ENCODE data around the gene FBXW2. TPM values are rescaled to one million over a fixed set of nuclear protein-coding genes. Genes with fewer than 3 reads are reported as not detected.

Gene FBXW2
- total RNA-seq, 2 experiments from 2014 or later: 30.0 to 69.0 TPM

DNA sequence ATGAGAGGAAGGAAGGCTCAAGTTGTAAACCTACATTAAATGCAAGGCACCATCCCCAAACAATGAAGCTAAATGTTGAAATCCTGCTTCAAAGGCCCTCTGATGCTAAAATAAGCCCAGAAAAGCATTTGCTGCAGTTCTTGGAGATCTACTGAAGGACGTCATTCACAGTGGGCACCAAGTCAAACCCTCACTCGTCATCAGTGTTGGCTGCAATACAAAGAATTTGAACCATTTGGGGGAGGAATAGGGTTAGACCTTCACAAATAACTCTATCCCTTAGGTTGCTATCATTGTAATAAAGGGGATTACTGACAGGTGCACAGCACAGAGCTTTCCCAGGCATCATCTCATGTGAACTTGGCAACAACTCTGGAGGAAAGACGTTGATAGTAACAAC, 69.7 kb downstream of the FBXW2 start:
- ChIA-PET POLR2A (no interaction called here), CTCF (ENCODE audit: unreplicated experiment) (no interaction called here)
- TF ChIP-seq, protein P1, sequence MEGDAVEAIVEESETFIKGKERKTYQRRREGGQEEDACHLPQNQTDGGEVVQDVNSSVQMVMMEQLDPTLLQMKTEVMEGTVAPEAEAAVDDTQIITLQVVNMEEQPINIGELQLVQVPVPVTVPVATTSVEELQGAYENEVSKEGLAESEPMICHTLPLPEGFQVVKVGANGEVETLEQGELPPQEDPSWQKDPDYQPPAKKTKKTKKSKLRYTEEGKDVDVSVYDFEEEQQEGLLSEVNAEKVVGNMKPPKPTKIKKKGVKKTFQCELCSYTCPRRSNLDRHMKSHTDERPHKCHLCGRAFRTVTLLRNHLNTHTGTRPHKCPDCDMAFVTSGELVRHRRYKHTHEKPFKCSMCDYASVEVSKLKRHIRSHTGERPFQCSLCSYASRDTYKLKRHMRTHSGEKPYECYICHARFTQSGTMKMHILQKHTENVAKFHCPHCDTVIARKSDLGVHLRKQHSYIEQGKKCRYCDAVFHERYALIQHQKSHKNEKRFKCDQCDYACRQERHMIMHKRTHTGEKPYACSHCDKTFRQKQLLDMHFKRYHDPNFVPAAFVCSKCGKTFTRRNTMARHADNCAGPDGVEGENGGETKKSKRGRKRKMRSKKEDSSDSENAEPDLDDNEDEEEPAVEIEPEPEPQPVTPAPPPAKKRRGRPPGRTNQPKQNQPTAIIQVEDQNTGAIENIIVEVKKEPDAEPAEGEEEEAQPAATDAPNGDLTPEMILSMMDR (conservative IDR thresholded peaks at IDR 0.05; ENCODE audit: low read length): no peak
- no peak for TF ChIP-seq EZH2phosphoT487 (IDR thresholded peaks at IDR 0.05; ENCODE audit: borderline replicate concordance, low read depth, low read length)
- Histone ChIP-seq H3K9me3 (ENCODE audit: low read length) (no peaks in the 10 kb centered on the region), H2AFZ (ENCODE audit: low read length) (no peak overlapping the region), H4K20me1 (ENCODE audit: insufficient read depth, low read length) (no peaks in the 10 kb centered on the region), H3K27ac (ENCODE audit: low read depth, low read length, poor library complexity, severe bottlenecking) (no peak overlapping the region), H3K9me2 (ENCODE audit: insufficient read depth, low read length) (no peaks in the 10 kb centered on the region), H3K36me3 (ENCODE audit: insufficient read depth, low read length) (no peaks in the 10 kb centered on the region), H3K79me2 (ENCODE audit: insufficient read depth, low read depth, low read length) (no peaks in the 10 kb centered on the region), H3K4me1 (ENCODE audit: insufficient read depth, low read length, poor library complexity, severe bottlenecking) (no peaks in the 10 kb centered on the region), H3K4me2 (ENCODE audit: low read length) (no peak overlapping the region), H3K4me3 (ENCODE audit: low read depth, low read length, poor library complexity, severe bottlenecking) (no peak overlapping the region)
- DNase-seq (ENCODE audit: low spot score): no peak
- no TSS peak for BruUV-seq (replicated peaks)
- intact Hi-C loops (cut with micrococcal nuclease; ENCODE audit: unreplicated experiment): no loop called here

DNA sequence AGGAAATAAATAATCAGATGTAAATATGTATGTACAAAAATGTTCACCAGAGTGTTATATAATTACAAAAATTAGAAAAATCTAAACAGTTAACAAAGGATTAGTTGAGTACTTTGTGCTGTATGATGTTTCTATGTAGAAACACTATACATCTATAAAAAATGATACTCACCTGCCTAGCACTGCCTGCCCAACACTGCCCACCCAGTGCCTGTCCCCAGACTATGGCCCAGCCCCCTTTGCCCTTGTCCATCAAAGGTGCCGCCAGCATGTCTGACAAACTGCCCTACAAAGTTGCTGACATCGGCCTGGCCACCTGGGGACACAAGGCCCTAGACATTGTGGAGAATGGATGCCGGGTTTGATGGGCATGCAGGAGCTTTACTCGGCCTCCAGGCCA, 72.8 kb downstream of the FBXW2 start:
- no peak overlapping the region for H2AFZ ChIP-seq (ENCODE audit: low read length)
- peaks cover 2% of the 10 kb centered on the region for H3K4me1 ChIP-seq (ENCODE audit: insufficient read depth, low read length, poor library complexity, severe bottlenecking)
- H3K9me2 ChIP-seq (ENCODE audit: insufficient read depth, low read length): no peaks in the 10 kb centered on the region
- no peak for DNase-seq (ENCODE audit: low spot score)
- H3K36me3 ChIP-seq (ENCODE audit: insufficient read depth, low read length): no peaks in the 10 kb centered on the region
- ChIA-PET CTCF (ENCODE audit: unreplicated experiment) (no interaction called here), POLR2A (interaction anchor here (0.7 kb wide), 1 partner anchor 1552 kb away, joined by 4 read pairs; no protein-coding TSS in a partner anchor)
- intact Hi-C loops (cut with micrococcal nuclease; ENCODE audit: unreplicated experiment): no loop called here
- no TSS peak for BruUV-seq (replicated peaks)
- no peaks in the 10 kb centered on the region for H4K20me1 ChIP-seq (ENCODE audit: insufficient read depth, low read length)
- H3K9me3 ChIP-seq (ENCODE audit: low read length): no peaks in the 10 kb centered on the region
- TF ChIP-seq, protein P1 (conservative IDR thresholded peaks at IDR 0.05; ENCODE audit: low read length): no peak
- TF ChIP-seq EZH2phosphoT487 (IDR thresholded peaks at IDR 0.05; ENCODE audit: borderline replicate concordance, low read depth, low read length): no peak
- H3K4me2 ChIP-seq (ENCODE audit: low read length): no peak overlapping the region
- no peaks in the 10 kb centered on the region for H3K79me2 ChIP-seq (ENCODE audit: insufficient read depth, low read depth, low read length)
- no peak overlapping the region for H3K4me3 ChIP-seq (ENCODE audit: low read depth, low read length, poor library complexity, severe bottlenecking)
- H3K27ac ChIP-seq (ENCODE audit: low read depth, low read length, poor library complexity, severe bottlenecking): no peak overlapping the region

DNA sequence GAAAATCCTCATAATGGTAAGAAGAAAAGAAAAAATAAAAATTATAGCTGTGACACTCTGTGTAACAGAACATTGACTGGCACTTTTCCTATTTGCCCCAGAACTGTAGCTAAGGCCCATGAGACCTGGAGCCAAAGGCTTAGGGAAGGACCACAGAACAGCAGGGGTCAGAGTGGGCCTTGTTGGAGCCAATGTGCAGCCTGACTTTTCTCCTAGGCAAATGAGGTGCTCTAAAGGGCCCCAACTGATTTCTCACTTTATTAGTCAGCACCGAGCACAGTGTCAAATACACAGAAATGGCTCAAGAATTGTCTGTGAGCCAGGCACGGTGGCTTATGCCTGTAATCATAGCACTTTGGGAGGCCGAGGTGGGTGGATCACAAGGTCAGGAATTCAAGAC, 74.9 kb downstream of the FBXW2 start:
- Histone ChIP-seq H3K79me2 (ENCODE audit: insufficient read depth, low read depth, low read length) (0 out of 2 replicates have a peak, but pooled peaks cover 3% of the 10 kb centered on the region), H2AFZ (ENCODE audit: low read length) (no peak overlapping the region), H3K36me3 (ENCODE audit: insufficient read depth, low read length) (no peaks in the 10 kb centered on the region), H3K4me3 (ENCODE audit: low read depth, low read length, poor library complexity, severe bottlenecking) (no peak overlapping the region), H4K20me1 (ENCODE audit: insufficient read depth, low read length) (no peaks in the 10 kb centered on the region), H3K4me1 (ENCODE audit: insufficient read depth, low read length, poor library complexity, severe bottlenecking) (peaks cover 9% of the 10 kb centered on the region), H3K27ac (ENCODE audit: low read depth, low read length, poor library complexity, severe bottlenecking) (no peak overlapping the region), H3K4me2 (ENCODE audit: low read length) (no peak overlapping the region), H3K9me3 (ENCODE audit: low read length) (no peaks in the 10 kb centered on the region), H3K9me2 (ENCODE audit: insufficient read depth, low read length) (no peaks in the 10 kb centered on the region)
- DNase-seq (ENCODE audit: low spot score): no peak
- TF ChIP-seq EZH2phosphoT487 (IDR thresholded peaks at IDR 0.05; ENCODE audit: borderline replicate concordance, low read depth, low read length): no peak
- TF ChIP-seq, protein P1 (conservative IDR thresholded peaks at IDR 0.05; ENCODE audit: low read length): no peak
- ChIA-PET POLR2A (interaction anchor here (0.8 to 1.8 kb wide), 4 partner anchors 9 to 60 kb away, joined by 3 to 4 read pairs (median 4); no protein-coding TSS in a partner anchor), CTCF (ENCODE audit: unreplicated experiment) (interaction anchor here (0.9 to 1.1 kb wide), 2 partner anchors 13 to 18 kb away, joined by 4 to 5 read pairs; no protein-coding TSS in a partner anchor)
- BruUV-seq (replicated peaks): no TSS peak
- intact Hi-C loops (cut with micrococcal nuclease; ENCODE audit: unreplicated experiment): loop anchor here (10.0 kb wide), 1 partner anchor 94 kb away; no protein-coding TSS in a partner anchor
